Esophagus muscularis mucosa (tissue), 4 donors: ENCODE measurements around the gene RASA1. TPM values are rescaled to one million over a fixed set of nuclear protein-coding genes. Genes with fewer than 3 reads are reported as not detected.

Experiments used
- DNase-seq: peaks from one replicate; pipeline ENCODE4 v3.0.0-alpha.2; 2017; ENCODE audit errors: extremely low spot score
- H3K27ac ChIP-seq, 4 donors: fragments of 200-600 bp; sonication (generic); replicated peaks in 1 of 4; 1 replicate in 3 of 4; 2 replicates in 1 of 4; pipeline ENCODE4 v1.5.1; 2016 to 2019; ENCODE audit warnings: mild to moderate bottlenecking in 1 of 4
- H3K27me3 ChIP-seq, 4 donors: fragments of 200-600 bp; sonication (generic); one replicate each; pipeline versions ENCODE4 v1.5.1 to v1.6.0; 2016 to 2019
- H3K36me3 ChIP-seq, 4 donors: fragments of 200-600 bp; sonication (generic); one replicate each; pipeline ENCODE4 v1.5.1; 2016 to 2019
- H3K4me1 ChIP-seq, 4 donors: fragments of 200-600 bp; sonication (generic); one replicate each; pipeline ENCODE4 v1.5.1; 2016 to 2019
- H3K4me3 ChIP-seq, 4 donors: fragments of 200-600 bp; sonication (generic); 1 replicate in 2 of 4; 2 replicates in 2 of 4; pipeline ENCODE4 v1.5.1; 2016 to 2019; ENCODE audit warnings: mild to moderate bottlenecking in 4 of 4, moderate library complexity in 1 of 4
- H3K9me3 ChIP-seq, 4 donors: fragments of 200-600 bp; sonication (generic); 1 replicate in 3 of 4; 2 replicates in 1 of 4; pipeline ENCODE4 v1.5.1; 2016 to 2019
- EP300 ChIP-seq: sonication (generic); formaldehyde crosslinking; IDR thresholded peaks from one replicate; pipeline ENCODE4 v1.6.1; 2017; ENCODE audit warnings: antibody characterized with exemption
- POLR2A ChIP-seq: fragments of 450-650 bp; IDR thresholded peaks from one replicate; pipeline ENCODE4 v1.6.1; 2017; ENCODE audit warnings: antibody characterized with exemption, moderate library complexity, mild to moderate bottlenecking, low read depth
- POLR2AphosphoS5 ChIP-seq, 2 donors: sonication (generic); formaldehyde crosslinking; IDR thresholded peaks; one replicate each; pipeline ENCODE4 v1.6.1; 2017; ENCODE audit warnings: antibody characterized with exemption in 2 of 2
- WGBS: methylation state at CpG from one replicate; pipeline ENCODE4 v1.1.5; 2018; 5-methylcytosine and 5-hydroxymethylcytosine counted together
- intact Hi-C: fragments of 100-400 bp; cut with DNase I; formaldehyde crosslinking; loops from one replicate; pipeline ENCODE4 v1.15.1; 2023
- total RNA-seq, 4 donors: library from RNA; depleted of rRNA; stranded (reverse); fragments of >200 nt; gene quantifications; one replicate each; pipeline versions ENCODE4 v1.1.0 to v1.2.1, GENCODE V29; 2016
- TF ChIP-seq, protein P1 (sequence below), 3 experiments: fragments of 200-600 bp in 2 of 3; fragments of 450-650 bp in 1 of 3; sonication (generic) in 2 of 3; IDR thresholded peaks; one replicate each; pipeline ENCODE4 v1.5.1; 2017 to 2019; ENCODE audit warnings: antibody characterized with exemption in 3 of 3, mild to moderate bottlenecking in 2 of 3, moderate library complexity in 1 of 3

RASA1 gene
- total RNA-seq, 4 donors from 2014 or later: 23.4 to 27.3 (median 23.6) TPM

DNA sequence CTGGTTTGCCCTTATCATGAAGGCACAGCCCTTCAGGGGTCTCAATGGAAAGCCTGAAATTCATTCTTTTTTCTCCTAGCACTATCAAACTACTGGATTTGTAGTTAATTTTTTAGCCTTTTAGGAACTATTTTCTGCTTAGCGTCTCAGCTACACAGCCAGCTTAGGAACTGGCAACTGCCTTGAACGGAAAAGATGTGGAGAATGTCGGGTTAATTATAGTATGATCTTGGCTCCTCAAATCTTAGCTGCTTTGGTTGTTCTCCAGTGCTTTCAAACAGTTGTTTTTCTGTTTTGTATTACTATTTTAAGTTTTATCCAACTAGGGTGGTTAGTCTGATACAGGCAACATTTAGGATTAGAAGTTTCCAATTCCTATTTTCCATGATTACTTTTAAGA is 100.9 kb downstream of the RASA1 start:
- WGBS: 83% methylated on average over 3 of the region's 3 CpGs
- no peak for DNase-seq
- H3K4me1 ChIP-seq: no peaks in the 10 kb centered on the region
- no peak overlapping the region for H3K4me3 ChIP-seq
- H3K27ac ChIP-seq: no peak overlapping the region
- H3K36me3 ChIP-seq: peaks cover 0 to 30% (median 6%) of the 10 kb centered on the region in 4 donors
- no peak for TF ChIP-seq POLR2A
- TF ChIP-seq EP300: no peak
- no peak for TF ChIP-seq POLR2AphosphoS5 (IDR thresholded peaks at IDR 0.05)
- TF ChIP-seq, protein P1, sequence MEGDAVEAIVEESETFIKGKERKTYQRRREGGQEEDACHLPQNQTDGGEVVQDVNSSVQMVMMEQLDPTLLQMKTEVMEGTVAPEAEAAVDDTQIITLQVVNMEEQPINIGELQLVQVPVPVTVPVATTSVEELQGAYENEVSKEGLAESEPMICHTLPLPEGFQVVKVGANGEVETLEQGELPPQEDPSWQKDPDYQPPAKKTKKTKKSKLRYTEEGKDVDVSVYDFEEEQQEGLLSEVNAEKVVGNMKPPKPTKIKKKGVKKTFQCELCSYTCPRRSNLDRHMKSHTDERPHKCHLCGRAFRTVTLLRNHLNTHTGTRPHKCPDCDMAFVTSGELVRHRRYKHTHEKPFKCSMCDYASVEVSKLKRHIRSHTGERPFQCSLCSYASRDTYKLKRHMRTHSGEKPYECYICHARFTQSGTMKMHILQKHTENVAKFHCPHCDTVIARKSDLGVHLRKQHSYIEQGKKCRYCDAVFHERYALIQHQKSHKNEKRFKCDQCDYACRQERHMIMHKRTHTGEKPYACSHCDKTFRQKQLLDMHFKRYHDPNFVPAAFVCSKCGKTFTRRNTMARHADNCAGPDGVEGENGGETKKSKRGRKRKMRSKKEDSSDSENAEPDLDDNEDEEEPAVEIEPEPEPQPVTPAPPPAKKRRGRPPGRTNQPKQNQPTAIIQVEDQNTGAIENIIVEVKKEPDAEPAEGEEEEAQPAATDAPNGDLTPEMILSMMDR (IDR thresholded peaks at IDR 0.05): no peak
- intact Hi-C loops: no loop called here
- H3K27me3 ChIP-seq: no peaks in the 10 kb centered on the region
- H3K9me3 ChIP-seq: no peaks in the 10 kb centered on the region

DNA sequence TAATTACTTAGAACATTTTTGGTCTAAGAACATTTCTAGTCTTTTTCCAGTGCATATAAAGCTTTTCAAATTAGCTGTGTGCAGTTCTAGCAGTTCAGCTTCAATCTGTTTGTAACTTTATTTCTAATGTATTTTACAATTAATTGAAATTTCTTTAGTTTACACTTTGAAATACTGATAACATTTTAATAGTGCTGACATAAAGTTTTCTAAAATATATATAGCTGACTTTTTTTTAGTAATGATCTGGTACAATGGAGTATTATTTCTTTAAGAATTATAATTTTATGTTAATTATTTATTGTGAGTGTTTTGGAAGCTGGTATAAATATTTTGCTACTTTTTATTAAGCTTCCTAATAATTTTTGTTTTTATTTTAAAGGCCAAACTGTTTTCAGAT is 101.7 kb downstream of the RASA1 start:
- no peak overlapping the region for H3K27ac ChIP-seq
- no peaks in the 10 kb centered on the region for H3K27me3 ChIP-seq
- H3K36me3 ChIP-seq: peaks cover 0 to 26% (median 6%) of the 10 kb centered on the region in 4 donors
- no peaks in the 10 kb centered on the region for H3K4me1 ChIP-seq
- H3K4me3 ChIP-seq: no peak overlapping the region
- no peak for TF ChIP-seq EP300
- no peak for TF ChIP-seq POLR2AphosphoS5 (IDR thresholded peaks at IDR 0.05)
- TF ChIP-seq, protein P1 (IDR thresholded peaks at IDR 0.05): no peak
- no peak for TF ChIP-seq POLR2A
- intact Hi-C loops: no loop called here
- DNase-seq: no peak
- no peaks in the 10 kb centered on the region for H3K9me3 ChIP-seq

DNA sequence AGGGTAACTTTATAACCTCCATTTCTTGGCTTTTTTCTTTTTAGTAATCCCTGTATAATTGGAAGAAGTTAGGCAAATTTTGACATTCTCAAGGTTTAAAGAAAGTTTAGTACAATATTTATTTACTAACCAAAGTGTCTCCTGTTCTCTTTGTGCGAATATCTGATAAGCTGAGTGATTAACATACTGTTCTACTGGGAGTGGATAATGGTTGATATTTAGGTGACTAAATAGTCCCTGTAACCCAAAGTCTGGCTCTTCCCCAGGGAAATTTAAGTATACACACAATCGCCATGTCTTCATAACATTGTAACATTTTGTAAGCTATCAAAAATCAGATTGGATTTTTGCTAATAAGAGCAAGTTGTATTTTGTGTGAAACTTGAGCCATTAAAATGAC is 105.0 kb downstream of the RASA1 start:
- Histone ChIP-seq H3K9me3 (no peaks in the 10 kb centered on the region), H3K36me3 (peaks cover 10 to 53% (median 26%) of the 10 kb centered on the region in 4 donors), H3K4me3 (no peak overlapping the region), H3K4me1 (no peaks in the 10 kb centered on the region), H3K27ac (no peak overlapping the region), H3K27me3 (no peaks in the 10 kb centered on the region)
- DNase-seq: no peak
- WGBS: 89% methylated on average over 2 of the region's 2 CpGs
- TF ChIP-seq POLR2A (no peak), EP300 (no peak), POLR2AphosphoS5 (IDR thresholded peaks at IDR 0.05) (no peak)
- TF ChIP-seq, protein P1 (IDR thresholded peaks at IDR 0.05): no peak
- intact Hi-C loops: no loop called here

DNA sequence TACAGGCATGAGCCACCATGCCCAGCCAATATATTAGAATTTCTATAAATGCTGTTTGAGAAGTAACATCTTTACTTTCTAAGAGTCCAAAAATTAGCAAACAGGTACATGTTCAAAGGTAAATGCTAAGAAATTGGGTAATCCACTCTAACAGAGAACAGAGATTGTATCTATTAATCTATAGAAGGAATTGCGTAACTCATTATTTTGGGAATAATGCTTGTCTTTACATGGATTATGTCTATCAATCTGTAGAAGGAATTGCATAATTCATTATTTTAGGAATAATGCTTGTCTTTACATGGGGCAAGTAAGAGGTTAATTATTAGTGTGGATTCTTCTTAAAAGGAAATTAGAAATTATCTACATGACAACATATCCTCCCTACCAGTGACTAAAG is 114.5 kb downstream of the RASA1 start:
- peaks cover 5 to 70% (median 45%) of the 10 kb centered on the region in 4 donors for H3K36me3 ChIP-seq
- peaks cover 0 to 18% (median 0%) of the 10 kb centered on the region in 4 donors for H3K4me1 ChIP-seq
- no peak for TF ChIP-seq EP300
- TF ChIP-seq, protein P1 (IDR thresholded peaks at IDR 0.05): no peak
- no peak for TF ChIP-seq POLR2AphosphoS5 (IDR thresholded peaks at IDR 0.05)
- no peak for TF ChIP-seq POLR2A
- no peak overlapping the region for H3K4me3 ChIP-seq
- no peaks in the 10 kb centered on the region for H3K27me3 ChIP-seq
- H3K9me3 ChIP-seq: no peaks in the 10 kb centered on the region
- WGBS: 100% methylated on average over 1 of the region's 1 CpG
- H3K27ac ChIP-seq: no peak overlapping the region
- DNase-seq: no peak
- intact Hi-C loops: no loop called here

DNA sequence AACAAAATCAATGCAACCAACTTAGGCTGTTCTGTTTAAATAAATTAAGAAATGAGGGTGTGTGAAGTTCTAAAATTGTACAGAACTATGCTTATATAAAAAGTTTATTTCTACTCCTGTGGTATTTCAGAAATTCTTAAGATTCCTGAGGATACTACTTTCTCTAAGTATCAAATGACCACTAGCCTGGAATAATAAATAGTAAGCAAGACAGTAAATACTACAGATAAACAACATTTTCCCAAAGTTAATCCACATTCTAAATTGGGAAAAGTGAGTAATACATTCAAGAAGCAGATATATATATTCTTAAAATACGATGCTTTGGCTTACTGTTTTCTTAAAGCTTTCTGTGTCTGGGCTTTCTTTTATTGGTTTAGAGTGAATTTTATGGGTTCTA is 115.5 kb downstream of the RASA1 start:
- Histone ChIP-seq H3K27ac (no peak overlapping the region), H3K9me3 (no peaks in the 10 kb centered on the region), H3K36me3 (peaks cover 5 to 70% (median 46%) of the 10 kb centered on the region in 4 donors), H3K4me3 (no peak overlapping the region), H3K4me1 (peaks cover 0 to 18% (median 2%) of the 10 kb centered on the region in 4 donors), H3K27me3 (no peaks in the 10 kb centered on the region)
- TF ChIP-seq, protein P1 (IDR thresholded peaks at IDR 0.05): no peak
- TF ChIP-seq POLR2AphosphoS5 (IDR thresholded peaks at IDR 0.05): no peak
- TF ChIP-seq EP300: no peak
- TF ChIP-seq POLR2A: no peak
- no peak for DNase-seq
- intact Hi-C loops: no loop called here
- WGBS: 75% methylated on average over 1 of the region's 1 CpG
